HepG2 (cell line): ENCODE measurements around the gene GDPD4. TPM values are rescaled to one million over a fixed set of nuclear protein-coding genes. Genes with fewer than 3 reads are reported as not detected.

Experiments used
- ATAC-seq: fragments of 200-7000 bp; cut with Tn5 transposase; 3 replicates; pipeline ENCODE4 v1.9.1; 2020; ENCODE audit warnings: mild to moderate bottlenecking, moderate library complexity
- BruUV-seq: library from RNA; stranded (reverse); fragments of 400-500 nt; replicated peaks from 2 replicates; lab custom pipeline; 2021; lab: Mats Ljungman, UMichigan
- CTCF ChIA-PET: fragments of 300-600 bp; formaldehyde crosslinking; extraction: SDS; loops from one replicate; lab custom pipeline; 2021; ENCODE audit warnings: low total read pairs, inconsistent platforms, low intra/inter-chr PET ratio; lab: Yijun Ruan, JAX
- POLR2A ChIA-PET: fragments of 350-600 bp; sonication (Branson Sonifier 250); formaldehyde crosslinking; loops from one replicate; lab custom pipeline; 2020; ENCODE audit warnings: antibody characterized with exemption, inconsistent platforms; lab: Yijun Ruan, JAX
- DNase-seq: peaks from one replicate; pipeline ENCODE4 v3.0.0-alpha.2; 2015; ENCODE audit warnings: low spot score
- FAIRE-seq: peaks from 3 replicates; lab custom pipeline; 2011; peaks lifted over from hg19 to GRCh38; lab: Jason Lieb, UNC
- H2AFZ ChIP-seq: one replicate; pipeline ENCODE4 v1.6.1; 2011; ENCODE audit warnings: low read length, inconsistent platforms
- H3K27ac ChIP-seq: fragments of 300-600 bp; 3 replicates; pipeline ENCODE4 v1.8.0; 2011; ENCODE audit warnings: mixed run types, mild to moderate bottlenecking, mixed read lengths, low read length, inconsistent platforms; ENCODE audit not compliant: insufficient read depth; ENCODE audit errors: extremely low read length
- H3K27me3 ChIP-seq, 2 experiments: fragments of 200-600 bp in 1 of 2; 2 replicates in 1 of 2; 3 replicates in 1 of 2; pipeline versions ENCODE4 v1.6.0 to v1.8.0; 2011; ENCODE audit warnings: low read length in 2 of 2, mild to moderate bottlenecking in 2 of 2, moderate library complexity in 2 of 2, inconsistent platforms in 1 of 2; ENCODE audit not compliant: insufficient read depth in 2 of 2, control insufficient read depth in 1 of 2
- H3K36me3 ChIP-seq, 2 experiments: fragments of 200-600 bp in 1 of 2; replicated peaks in 1 of 2; 2 replicates in 1 of 2; 3 replicates in 1 of 2; pipeline versions ENCODE4 v1.5.1 to v1.8.0; 2011; ENCODE audit warnings: low read length in 2 of 2, inconsistent platforms in 1 of 2; ENCODE audit not compliant: insufficient read depth in 2 of 2, control insufficient read depth in 1 of 2
- H3K4me1 ChIP-seq: 2 replicates; pipeline ENCODE4 v1.5.1; 2012; ENCODE audit warnings: low read length, inconsistent platforms; ENCODE audit not compliant: insufficient read depth
- H3K4me2 ChIP-seq: 2 replicates; pipeline ENCODE4 v1.6.0; 2011; ENCODE audit warnings: low read depth, low read length, inconsistent platforms
- H3K4me3 ChIP-seq, 3 experiments: fragments of 200-600 bp in 1 of 3; sonication (generic), shearing (Covaris generic) in 1 of 3; replicated peaks in 1 of 3; 2 replicates each; pipeline ENCODE4 v1.5.1; 2011 to 2016; ENCODE audit warnings: low read length in 3 of 3, inconsistent platforms in 2 of 3, low read depth in 2 of 3, mild to moderate bottlenecking in 2 of 3, control low read depth in 1 of 3, mixed read lengths in 1 of 3; ENCODE audit not compliant: insufficient read depth in 1 of 3
- H3K79me2 ChIP-seq: one replicate; pipeline ENCODE4 v1.6.1; 2011; ENCODE audit warnings: low read length, inconsistent platforms; ENCODE audit not compliant: insufficient read depth
- H3K9ac ChIP-seq: 2 replicates; pipeline ENCODE4 v1.6.0; 2011; ENCODE audit warnings: mild to moderate bottlenecking, low read depth, low read length, inconsistent platforms; ENCODE audit not compliant: insufficient read depth
- H3K9me3 ChIP-seq: 2 replicates; pipeline ENCODE4 v1.5.1; 2012; ENCODE audit warnings: mild to moderate bottlenecking, low read length
- H4K20me1 ChIP-seq: 2 replicates; pipeline ENCODE4 v1.6.0; 2011; ENCODE audit warnings: inconsistent platforms, mild to moderate bottlenecking, low read length, moderate library complexity; ENCODE audit not compliant: insufficient read depth
- ATF3 ChIP-seq: sonication (generic); formaldehyde crosslinking; IDR thresholded peaks from 2 replicates; pipeline ENCODE4 v1.4.0; 2020; ENCODE audit warnings: missing genetic modification reagents
- MYC ChIP-seq: sonication (generic); formaldehyde crosslinking; IDR thresholded peaks from 2 replicates; pipeline ENCODE4 v1.9.0; 2021; ENCODE audit warnings: missing genetic modification reagents, borderline replicate concordance
- NPAS2 ChIP-seq: sonication (generic); formaldehyde crosslinking; IDR thresholded peaks from 2 replicates; pipeline ENCODE4 v1.8.0; 2022; ENCODE audit warnings: mild to moderate bottlenecking, missing genetic modification reagents, borderline replicate concordance
- PRMT3 ChIP-seq: sonication (generic); formaldehyde crosslinking; IDR thresholded peaks from 2 replicates; pipeline ENCODE4 v1.8.1; 2022; ENCODE audit warnings: low read depth, mild to moderate bottlenecking, moderate library complexity, missing genetic modification reagents, borderline replicate concordance
- TARDBP ChIP-seq: sonication (generic); formaldehyde crosslinking; IDR thresholded peaks from 2 replicates; pipeline ENCODE4 v1.8.0; 2022; ENCODE audit warnings: mild to moderate bottlenecking, missing genetic modification reagents
- ZBTB43 ChIP-seq: sonication (generic); formaldehyde crosslinking; conservative IDR thresholded peaks from 2 replicates; pipeline ENCODE4 v1.4.0; 2020; ENCODE audit warnings: missing genetic modification reagents
- ZNF354B ChIP-seq: sonication (generic); formaldehyde crosslinking; IDR thresholded peaks from 2 replicates; pipeline ENCODE4 v1.8.0; 2022; ENCODE audit warnings: mild to moderate bottlenecking, missing genetic modification reagents
- WGBS: methylation state at CpG from one replicate; pipeline ENCODE4 v1.1.6; 2017; ENCODE audit warnings: low lambda C conversion rate; 5-methylcytosine and 5-hydroxymethylcytosine counted together
- in situ Hi-C: cut with HindIII; loops from 2 replicates; pipeline ENCODE4 v1.10.0; 2017; ENCODE audit warnings: low pct_unique_long_range_greater_than_20kb; ENCODE audit not compliant: extremely low pct_ligation_motif_present
- intact Hi-C: fragments of 100-400 bp; cut with micrococcal nuclease; formaldehyde crosslinking; loops from one replicate; pipeline ENCODE4 v1.10.0; 2022; ENCODE audit not compliant: unreplicated experiment
- polyA plus RNA-seq, 8 experiments: library from polyadenylated mRNA; depleted of rRNA in 3 of 8; stranded (reverse) in 7 of 8; unstranded in 1 of 8; fragments of >200 nt; fragmentation: Illumina TruSeq in 4 of 8; extraction: Trizol in 4 of 8; gene quantifications; 2 replicates each; pipeline versions ENCODE4 v1.2.1 to v1.2.3, GENCODE V29; 2011 to 2016; ENCODE audit warnings: low read depth in 4 of 8, missing spikeins in 1 of 8, mixed read lengths in 1 of 8; ENCODE audit not compliant: insufficient read depth in 1 of 8
- total RNA-seq, 5 experiments: library from RNA; depleted of rRNA; stranded (reverse); fragments of >200 nt; fragmentation: Illumina TruSeq; extraction: Trizol; gene quantifications; 2 replicates each; pipeline ENCODE4 v1.2.3, GENCODE V29; 2016; ENCODE audit warnings: low read depth in 1 of 5
- TF ChIP-seq, protein P1 (sequence below): sonication (generic); formaldehyde crosslinking; IDR thresholded peaks from 2 replicates; pipeline ENCODE4 v1.4.0; 2020; ENCODE audit warnings: missing genetic modification reagents, borderline replicate concordance
- TF ChIP-seq, protein P2 (sequence below): sonication (generic); formaldehyde crosslinking; IDR thresholded peaks from 2 replicates; pipeline ENCODE4 v1.4.0; 2020; ENCODE audit warnings: missing genetic modification reagents
- TF ChIP-seq, protein P3 (sequence below): sonication (generic); formaldehyde crosslinking; IDR thresholded peaks from 2 replicates; pipeline ENCODE4 v1.5.0; 2020; ENCODE audit warnings: mild to moderate bottlenecking, missing genetic modification reagents

GDPD4 gene
- total and polyA plus RNA-seq, 2 of the 13 experiments (the other 11 are each of a cell fraction or from before 2014, with no cell fraction given) = not detected

DNA sequence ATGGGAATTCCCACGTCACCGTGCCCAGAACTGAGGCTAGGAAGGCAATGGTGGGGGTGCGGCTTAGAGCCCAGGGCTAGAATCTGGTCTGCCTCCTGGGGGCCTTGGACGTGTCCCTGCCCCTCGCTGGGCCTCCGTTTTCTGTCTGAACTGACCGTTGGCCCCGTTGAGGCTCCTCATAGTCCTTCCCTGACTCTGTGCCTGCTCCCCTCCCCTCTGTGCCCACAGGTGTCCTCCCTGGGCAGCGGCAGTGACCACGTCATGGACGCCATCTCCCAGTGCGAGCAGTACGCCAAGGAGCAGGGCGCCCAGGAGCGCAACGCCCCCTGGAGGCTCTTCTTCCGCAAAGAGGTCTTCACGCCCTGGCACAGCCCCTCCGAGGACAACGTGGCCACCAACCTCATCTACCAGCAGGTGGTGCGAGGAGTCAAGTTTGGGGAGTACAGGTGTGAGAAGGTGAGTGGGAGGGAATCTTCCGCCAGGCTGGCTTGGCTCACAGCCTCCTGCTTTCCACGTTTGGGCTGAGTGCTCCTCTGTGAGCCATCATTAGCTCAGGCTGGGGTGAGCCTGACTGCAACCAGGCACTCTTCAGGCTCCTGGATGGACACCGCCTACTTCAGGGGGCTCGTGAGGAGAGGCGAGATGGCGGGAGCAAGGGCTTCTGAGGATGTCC is 109.5 kb downstream of the GDPD4 start (continued):
- TF ChIP-seq, protein P1, sequence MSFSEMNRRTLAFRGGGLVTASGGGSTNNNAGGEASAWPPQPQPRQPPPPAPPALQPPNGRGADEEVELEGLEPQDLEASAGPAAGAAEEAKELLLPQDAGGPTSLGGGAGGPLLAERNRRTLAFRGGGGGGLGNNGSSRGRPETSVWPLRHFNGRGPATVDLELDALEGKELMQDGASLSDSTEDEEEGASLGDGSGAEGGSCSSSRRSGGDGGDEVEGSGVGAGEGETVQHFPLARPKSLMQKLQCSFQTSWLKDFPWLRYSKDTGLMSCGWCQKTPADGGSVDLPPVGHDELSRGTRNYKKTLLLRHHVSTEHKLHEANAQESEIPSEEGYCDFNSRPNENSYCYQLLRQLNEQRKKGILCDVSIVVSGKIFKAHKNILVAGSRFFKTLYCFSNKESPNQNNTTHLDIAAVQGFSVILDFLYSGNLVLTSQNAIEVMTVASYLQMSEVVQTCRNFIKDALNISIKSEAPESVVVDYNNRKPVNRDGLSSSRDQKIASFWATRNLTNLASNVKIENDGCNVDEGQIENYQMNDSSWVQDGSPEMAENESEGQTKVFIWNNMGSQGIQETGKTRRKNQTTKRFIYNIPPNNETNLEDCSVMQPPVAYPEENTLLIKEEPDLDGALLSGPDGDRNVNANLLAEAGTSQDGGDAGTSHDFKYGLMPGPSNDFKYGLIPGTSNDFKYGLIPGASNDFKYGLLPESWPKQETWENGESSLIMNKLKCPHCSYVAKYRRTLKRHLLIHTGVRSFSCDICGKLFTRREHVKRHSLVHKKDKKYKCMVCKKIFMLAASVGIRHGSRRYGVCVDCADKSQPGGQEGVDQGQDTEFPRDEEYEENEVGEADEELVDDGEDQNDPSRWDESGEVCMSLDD (CRISPR knock-in tag) = no peak
- TF ChIP-seq ZNF354B (CRISPR knock-in tag) (no peak), ZBTB43 (no peak), PRMT3 (no peak), TARDBP (no peak), MYC (CRISPR knock-in tag) (no peak)
- TF ChIP-seq, all 625 proteins: peak for 14

- TF ChIP-seq NPAS2 (CRISPR knock-in tag) = no peak
- no peak for TF ChIP-seq ATF3 (CRISPR knock-in tag)
- TF ChIP-seq, protein P2, sequence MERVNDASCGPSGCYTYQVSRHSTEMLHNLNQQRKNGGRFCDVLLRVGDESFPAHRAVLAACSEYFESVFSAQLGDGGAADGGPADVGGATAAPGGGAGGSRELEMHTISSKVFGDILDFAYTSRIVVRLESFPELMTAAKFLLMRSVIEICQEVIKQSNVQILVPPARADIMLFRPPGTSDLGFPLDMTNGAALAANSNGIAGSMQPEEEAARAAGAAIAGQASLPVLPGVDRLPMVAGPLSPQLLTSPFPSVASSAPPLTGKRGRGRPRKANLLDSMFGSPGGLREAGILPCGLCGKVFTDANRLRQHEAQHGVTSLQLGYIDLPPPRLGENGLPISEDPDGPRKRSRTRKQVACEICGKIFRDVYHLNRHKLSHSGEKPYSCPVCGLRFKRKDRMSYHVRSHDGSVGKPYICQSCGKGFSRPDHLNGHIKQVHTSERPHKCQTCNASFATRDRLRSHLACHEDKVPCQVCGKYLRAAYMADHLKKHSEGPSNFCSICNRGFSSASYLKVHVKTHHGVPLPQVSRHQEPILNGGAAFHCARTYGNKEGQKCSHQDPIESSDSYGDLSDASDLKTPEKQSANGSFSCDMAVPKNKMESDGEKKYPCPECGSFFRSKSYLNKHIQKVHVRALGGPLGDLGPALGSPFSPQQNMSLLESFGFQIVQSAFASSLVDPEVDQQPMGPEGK (CRISPR knock-in tag) = no peak
- TF ChIP-seq, protein P3, sequence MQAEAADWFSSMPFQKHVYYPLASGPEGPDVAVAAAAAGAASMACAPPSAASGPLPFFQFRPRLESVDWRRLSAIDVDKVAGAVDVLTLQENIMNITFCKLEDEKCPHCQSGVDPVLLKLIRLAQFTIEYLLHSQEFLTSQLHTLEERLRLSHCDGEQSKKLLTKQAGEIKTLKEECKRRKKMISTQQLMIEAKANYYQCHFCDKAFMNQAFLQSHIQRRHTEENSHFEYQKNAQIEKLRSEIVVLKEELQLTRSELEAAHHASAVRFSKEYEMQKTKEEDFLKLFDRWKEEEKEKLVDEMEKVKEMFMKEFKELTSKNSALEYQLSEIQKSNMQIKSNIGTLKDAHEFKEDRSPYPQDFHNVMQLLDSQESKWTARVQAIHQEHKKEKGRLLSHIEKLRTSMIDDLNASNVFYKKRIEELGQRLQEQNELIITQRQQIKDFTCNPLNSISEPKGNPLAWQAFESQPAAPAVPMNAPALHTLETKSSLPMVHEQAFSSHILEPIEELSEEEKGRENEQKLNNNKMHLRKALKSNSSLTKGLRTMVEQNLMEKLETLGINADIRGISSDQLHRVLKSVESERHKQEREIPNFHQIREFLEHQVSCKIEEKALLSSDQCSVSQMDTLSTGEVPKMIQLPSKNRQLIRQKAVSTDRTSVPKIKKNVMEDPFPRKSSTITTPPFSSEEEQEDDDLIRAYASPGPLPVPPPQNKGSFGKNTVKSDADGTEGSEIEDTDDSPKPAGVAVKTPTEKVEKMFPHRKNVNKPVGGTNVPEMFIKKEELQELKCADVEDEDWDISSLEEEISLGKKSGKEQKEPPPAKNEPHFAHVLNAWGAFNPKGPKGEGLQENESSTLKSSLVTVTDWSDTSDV (CRISPR knock-in tag) = no peak
- ChIA-PET POLR2A (no interaction called here), CTCF (interaction anchor here (1.9 to 3.8 kb wide), 3 partner anchors 64 to 428 kb away, joined by 6 to 15 read pairs (median 12); partner anchors contain the start of gene MYO7A)
- H3K9ac ChIP-seq = no peak overlapping the region
- ATAC-seq = no peak
- in situ Hi-C loops (no loop called here), intact Hi-C loops (loop anchor here (10.0 kb wide), 1 partner anchor 183 kb away; no protein-coding TSS in a partner anchor)
- no peaks in the 10 kb centered on the region for H3K79me2 ChIP-seq
- H3K27me3 ChIP-seq = no peaks in the 10 kb centered on the region
- H4K20me1 ChIP-seq = no peaks in the 10 kb centered on the region
- H2AFZ ChIP-seq = no peak overlapping the region
- H3K9me3 ChIP-seq = 0 out of 2 replicates have a peak, but pooled peaks cover 4% of the 10 kb centered on the region
- BruUV-seq = no TSS peak
- no peak overlapping the region for H3K27ac ChIP-seq
- H3K36me3 ChIP-seq = no peaks in the 10 kb centered on the region
- no peak overlapping the region for H3K4me2 ChIP-seq
- no peak for DNase-seq
- FAIRE-seq = no peak
- 100% methylated on average over 5 of the region's 11 CpGs for WGBS
- no peaks in the 10 kb centered on the region for H3K4me1 ChIP-seq
- H3K4me3 ChIP-seq = no peak overlapping the region
These were observed 110.1 kb downstream of the GDPD4 start for GRCh38 chr11:77191429-77191822.
